HepG2 (cell line): Measurements from ENCODE around the gene CLEC3B.

Experiments
- BHLHE40 ChIP-seq: IDR thresholded peaks from 2 replicates; pipeline ENCODE4 v1.6.1; 2011; ENCODE audit warnings: low read length, improper control_type of control experiment
- HMGXB4 ChIP-seq, 2 experiments: sonication (generic) in 1 of 2; formaldehyde crosslinking in 1 of 2; IDR thresholded peaks; 2 replicates each; pipeline versions ENCODE4 v1.4.0 to v1.6.1; 2018 to 2020; ENCODE audit warnings: missing genetic modification reagents in 2 of 2, borderline replicate concordance in 1 of 2, low read depth in 1 of 2, mild to moderate bottlenecking in 1 of 2, missing biosample characterization in 1 of 2
- ZNF12 ChIP-seq: sonication (generic); formaldehyde crosslinking; IDR thresholded peaks from 2 replicates; pipeline ENCODE4 v1.5.0; 2020; ENCODE audit warnings: missing genetic modification reagents

- TF ChIP-seq HMGXB4 (CRISPR knock-in tag; IDR thresholded peaks at IDR 0.05; ENCODE audit: borderline replicate concordance in 1 of 2, low read depth in 1 of 2): no peak
- no peak for TF ChIP-seq BHLHE40
- no peak for TF ChIP-seq ZNF12 (CRISPR knock-in tag)
Observed at GRCh38 chr3:44991326-44991725, 34.8 kb upstream of the CLEC3B start.
